RPMI7951 (cell line): ENCODE data around the gene YWHAH. TPM values are rescaled to one million over a fixed set of nuclear protein-coding genes. Genes with fewer than 3 reads are reported as not detected.
A peak's percentile ranks its signal among the peaks of the same experiment; 100 is the strongest.
"Not testable (repeated sequence)": the region's sequence is repeated elsewhere in the genome, so short reads cannot be mapped to it uniquely, and the experiment has no call there.

Source experiments
- DNase-seq: peaks from one replicate; pipeline ENCODE4 v3.0.0-alpha.2; 2012; ENCODE audit warnings: low read depth
- total RNA-seq: library from RNA; depleted of rRNA; stranded (reverse); fragments of >200 nt; shearing (Covaris generic); gene quantifications from 2 replicates; pipeline ENCODE4 v1.2.3, GENCODE V29; 2014; rRNA removed

YWHAH gene
- total RNA-seq, 1 experiment from 2014 or later: 176 TPM

GRCh38 chr22:31981976-31982375 is 37.6 kb downstream of the YWHAH start:
- not testable (repeated sequence) for DNase-seq

DNA sequence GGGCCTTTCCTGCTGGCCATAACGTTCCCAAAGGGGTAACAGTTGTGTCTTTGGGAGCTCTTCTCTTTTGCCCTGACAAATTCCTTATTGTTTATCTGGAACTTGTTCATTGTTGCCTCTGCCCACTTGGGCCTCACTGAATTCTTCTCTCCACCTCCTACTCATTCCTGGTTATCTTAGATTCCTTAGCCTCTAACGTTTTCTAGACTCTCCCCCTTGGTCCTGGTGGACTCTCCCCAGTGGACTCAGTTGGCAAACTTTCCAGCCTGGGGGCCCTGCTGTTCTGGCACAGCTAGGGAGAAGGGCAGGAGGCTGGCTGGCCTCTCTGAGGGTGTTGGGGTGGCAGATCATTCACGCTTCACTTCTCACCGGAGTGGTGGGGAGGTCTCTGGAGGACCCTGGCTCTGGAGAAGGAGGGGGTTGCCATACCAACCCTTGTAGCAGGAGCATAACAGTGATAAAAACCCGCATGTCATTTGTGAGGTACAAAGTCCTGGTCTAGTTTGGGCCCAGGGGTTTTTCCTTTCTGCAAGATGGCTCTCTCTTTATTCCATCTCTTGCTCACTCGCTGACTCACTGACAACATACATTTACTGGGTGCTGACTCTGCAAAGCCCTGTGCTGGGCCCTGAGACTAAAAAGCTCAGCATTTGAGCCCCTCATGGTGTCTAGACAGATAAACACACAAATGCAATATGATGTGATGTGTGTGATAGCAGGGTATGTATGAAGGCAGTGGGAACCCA is 39.7 kb downstream of the YWHAH start:
- DNase-seq: no peak

GRCh38 chr22:31987218-31987617 is 42.9 kb downstream of the YWHAH start:
- no peak for DNase-seq

GRCh38 chr22:31991102-31991839 is 46.9 kb downstream of the YWHAH start:
- no peak for DNase-seq

GRCh38 chr22:31995046-31995445 is 50.7 kb downstream of the YWHAH start:
- DNase-seq: no peak

DNA sequence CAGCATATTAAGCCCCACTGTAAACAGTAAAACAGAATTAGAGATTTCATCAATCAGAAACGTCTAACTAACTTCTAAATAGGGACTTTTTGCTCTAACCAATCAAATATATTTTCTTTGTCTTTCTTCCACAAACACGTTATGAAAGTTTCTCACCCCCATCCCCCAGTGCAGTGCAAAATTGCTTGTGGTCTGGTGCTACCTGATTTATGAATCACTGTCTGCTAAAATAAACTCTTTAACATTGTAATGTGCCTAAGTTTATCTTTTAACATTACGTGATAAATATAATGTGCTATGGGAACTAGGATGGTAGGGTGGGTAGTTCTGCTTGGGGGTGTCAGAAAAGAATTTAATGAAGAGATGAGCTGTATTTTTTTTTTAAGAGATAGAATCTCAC is 51.5 kb downstream of the YWHAH start:
- DNase-seq: no peak

- DNase-seq: no peak
Measured at GRCh38 chr22:31998784-31999385, 54.5 kb downstream of the YWHAH start.

DNA sequence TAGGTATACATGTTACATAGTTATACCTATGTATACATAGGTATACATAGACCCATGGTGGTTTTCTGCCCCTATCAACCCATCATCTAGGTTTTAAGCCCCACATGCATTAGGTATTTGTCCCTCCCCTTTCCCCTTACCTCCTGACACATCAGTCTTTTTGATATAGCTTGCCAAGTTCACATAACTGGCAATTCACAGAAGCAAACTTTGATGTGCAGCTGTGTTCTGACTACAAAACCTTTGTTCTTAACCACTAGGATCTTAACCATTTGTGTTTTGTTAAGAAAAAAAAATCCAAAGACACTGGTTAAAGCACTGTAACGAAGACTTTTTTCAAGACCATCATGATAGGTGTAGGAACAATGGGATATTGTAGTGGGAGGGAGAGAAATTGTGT is 55.8 kb downstream of the YWHAH start:
- no peak for DNase-seq

DNA sequence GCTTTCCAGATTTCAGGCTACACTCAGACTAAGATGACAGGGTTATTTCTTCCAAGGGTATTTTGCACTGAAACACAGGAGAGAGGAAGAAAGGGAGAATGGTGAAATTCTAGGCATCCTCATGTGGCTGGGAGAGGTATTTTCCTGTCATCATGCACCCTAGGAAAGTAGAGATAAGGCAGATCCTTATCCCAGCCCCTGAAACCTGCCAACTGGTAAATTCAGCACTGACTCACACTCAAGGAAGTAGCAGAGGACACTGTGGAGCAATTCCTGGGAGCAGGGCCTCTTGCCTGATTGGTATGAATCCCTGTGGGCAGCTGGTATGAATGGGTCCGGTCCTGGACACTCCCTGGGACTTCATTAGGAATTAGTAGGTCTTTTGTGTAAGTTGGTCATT is 61.1 kb downstream of the YWHAH start:
- DNase-seq: peak; percentile 23

Other genes with a start within 250 kb of the YWHAH start
- 8.4 TPM in 2 replicates for gene PRR14L, start 194.4 kb upstream of the YWHAH start, total RNA-seq
- 6.1 and 7.8 TPM in 2 replicates for gene DEPDC5, start 190.5 kb upstream of the YWHAH start, total RNA-seq
- gene SLC5A1, start 98.7 kb downstream of the YWHAH start, total RNA-seq: not detected in 2 replicates
- not detected in 2 replicates for gene C22orf42, start 214.8 kb downstream of the YWHAH start, total RNA-seq